AML-193 (cell line): ENCODE measurements around the gene IQCE.
"Not testable (repeated sequence)": the region's sequence is repeated elsewhere in the genome, so short reads cannot be mapped to it uniquely, and the experiment has no call there.

ENCODE experiments used
- DNase-seq, 2 experiments: peaks; one replicate each; lab custom pipeline; 2025; lab: John Stamatoyannopoulos, UW

The IQCE gene

GRCh38 chr7:2576742-2577491 lies 18.1 kb downstream of the IQCE start:
- no peak for DNase-seq

- DNase-seq = no peak
These were observed 19.3 kb downstream of the IQCE start for GRCh38 chr7:2577914-2578680.

- no peak for DNase-seq
These were observed 21.9 kb downstream of the IQCE start for GRCh38 chr7:2580636-2581035.

GRCh38 chr7:2582006-2582735 lies 23.4 kb downstream of the IQCE start:
- no peak for DNase-seq

GRCh38 chr7:2583798-2584580 lies 25.2 kb downstream of the IQCE start:
- no peak for DNase-seq

GRCh38 chr7:2585446-2585845 lies 26.7 kb downstream of the IQCE start:
- no peak for DNase-seq

- DNase-seq = no peak
These were observed 27.7 kb downstream of the IQCE start for GRCh38 chr7:2586326-2587020.

GRCh38 chr7:2587134-2587533 lies 28.4 kb downstream of the IQCE start:
- no peak for DNase-seq

- no peak for DNase-seq
These were observed 29.0 kb downstream of the IQCE start for GRCh38 chr7:2587778-2588177.

- no peak for DNase-seq
These were observed 30.6 kb downstream of the IQCE start for GRCh38 chr7:2589341-2589740.

- not testable (repeated sequence) for DNase-seq
These were observed 31.2 kb downstream of the IQCE start for GRCh38 chr7:2589941-2590340.

GRCh38 chr7:2592375-2592865 lies 33.6 kb downstream of the IQCE start:
- DNase-seq = no peak

GRCh38 chr7:2593036-2593727 lies 34.4 kb downstream of the IQCE start:
- no peak for DNase-seq

GRCh38 chr7:2594599-2594998 lies 35.8 kb downstream of the IQCE start:
- DNase-seq = no peak

- DNase-seq = no peak
These were observed 36.6 kb downstream of the IQCE start for GRCh38 chr7:2595258-2595860.

GRCh38 chr7:2596464-2597272 lies 37.9 kb downstream of the IQCE start:
- no peak for DNase-seq

GRCh38 chr7:2597273-2597640 lies 38.5 kb downstream of the IQCE start:
- no peak for DNase-seq

- DNase-seq = no peak
These were observed 39.5 kb downstream of the IQCE start for GRCh38 chr7:2598154-2598823.

- no peak for DNase-seq
These were observed 42.3 kb downstream of the IQCE start for GRCh38 chr7:2601065-2601464.
